SH-SY5Y (cell line): Measurements from ENCODE around the gene ITPR3.

Experiments
- GATA2 ChIP-seq: IDR thresholded peaks from 2 replicates; pipeline ENCODE4 v1.6.1; 2011; ENCODE audit warnings: mild to moderate bottlenecking, low read depth, low read length
- GATA3 ChIP-seq: IDR thresholded peaks from 2 replicates; pipeline ENCODE4 v1.6.1; 2011; ENCODE audit warnings: low read depth, mild to moderate bottlenecking, low read length, moderate library complexity

DNA sequence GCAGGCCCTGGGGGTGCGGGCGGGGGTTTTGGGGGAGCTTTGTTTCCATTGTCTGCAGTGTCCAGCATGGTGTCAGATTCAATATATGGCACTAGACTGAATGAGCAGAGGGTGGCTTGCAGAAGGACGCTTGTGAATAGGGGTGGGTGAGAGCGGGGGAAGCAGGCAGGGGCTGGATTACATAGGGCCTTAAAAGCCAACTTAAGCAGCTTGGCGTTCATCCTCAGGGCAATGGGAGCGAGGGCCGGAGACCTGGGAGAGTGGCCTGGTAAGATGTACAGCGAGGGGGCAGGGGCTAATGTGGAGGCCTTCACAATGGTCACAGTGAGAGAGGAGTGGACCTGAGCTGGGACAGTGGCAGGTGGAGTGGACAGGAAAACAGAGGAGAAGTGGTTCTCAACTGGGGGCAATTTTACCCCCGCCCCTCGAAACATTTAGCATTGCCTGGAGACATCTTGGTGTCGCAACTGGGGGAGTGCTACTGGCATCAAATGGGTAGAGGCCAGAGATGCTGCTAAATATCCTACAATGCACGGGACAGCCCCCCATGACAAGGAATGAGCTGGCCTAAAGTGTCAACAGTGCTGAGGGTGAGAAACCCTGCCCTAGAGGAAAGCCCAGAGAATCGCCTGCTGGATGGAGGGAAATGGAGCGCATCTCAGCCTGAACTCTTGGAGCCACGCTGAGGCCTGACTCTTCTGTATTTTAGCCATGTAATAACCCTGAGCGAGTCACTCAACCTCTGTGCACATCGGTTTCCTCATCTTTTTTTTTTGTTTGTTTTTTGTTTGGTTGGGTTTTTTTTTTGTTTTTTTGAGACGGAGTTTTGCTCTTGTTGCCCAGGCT is 25.9 kb upstream of the ITPR3 start:
- TF ChIP-seq GATA3 (no peak), GATA2 (no peak)
